SKM-1 (cell line): ENCODE results near the gene TAF11L4.
"Not testable (repeated sequence)": the region's sequence is repeated elsewhere in the genome, so short reads cannot be mapped to it uniquely, and the experiment has no call there.

Experiments used
- DNase-seq: peaks from one replicate; lab custom pipeline; 2025; ENCODE audit not compliant: unreplicated experiment; lab: John Stamatoyannopoulos, UW

The TAF11L4 gene

GRCh38 chr5:17521501-17521900, at the start of gene TAF11L4:
TSS of gene TAF11L4 (plus strand) at chr5:17521801.
- not testable (repeated sequence) for DNase-seq

- DNase-seq: not testable (repeated sequence)
Measured at GRCh38 chr5:17475064-17475463, 46.5 kb upstream of the TAF11L4 start.

DNA sequence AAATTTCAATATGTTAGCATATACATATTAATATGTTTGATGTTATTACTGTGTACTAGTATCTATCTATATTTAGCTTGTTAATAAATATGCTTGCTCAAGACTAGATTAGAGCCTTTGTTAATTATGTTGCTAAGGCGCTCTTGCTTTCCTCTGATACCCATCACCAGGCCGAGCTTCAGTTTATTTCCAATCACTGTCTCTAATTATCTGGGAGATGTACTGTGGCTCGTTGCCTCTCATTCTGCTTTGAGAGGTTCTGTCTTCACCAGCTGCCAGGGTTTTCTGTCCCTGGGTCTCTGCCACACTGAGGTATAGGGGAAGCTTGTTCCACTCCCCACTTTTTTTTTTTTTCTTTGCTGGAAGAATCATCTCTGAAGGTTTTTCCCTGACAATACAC, 44.6 kb upstream of the TAF11L4 start:
- no peak for DNase-seq

DNA sequence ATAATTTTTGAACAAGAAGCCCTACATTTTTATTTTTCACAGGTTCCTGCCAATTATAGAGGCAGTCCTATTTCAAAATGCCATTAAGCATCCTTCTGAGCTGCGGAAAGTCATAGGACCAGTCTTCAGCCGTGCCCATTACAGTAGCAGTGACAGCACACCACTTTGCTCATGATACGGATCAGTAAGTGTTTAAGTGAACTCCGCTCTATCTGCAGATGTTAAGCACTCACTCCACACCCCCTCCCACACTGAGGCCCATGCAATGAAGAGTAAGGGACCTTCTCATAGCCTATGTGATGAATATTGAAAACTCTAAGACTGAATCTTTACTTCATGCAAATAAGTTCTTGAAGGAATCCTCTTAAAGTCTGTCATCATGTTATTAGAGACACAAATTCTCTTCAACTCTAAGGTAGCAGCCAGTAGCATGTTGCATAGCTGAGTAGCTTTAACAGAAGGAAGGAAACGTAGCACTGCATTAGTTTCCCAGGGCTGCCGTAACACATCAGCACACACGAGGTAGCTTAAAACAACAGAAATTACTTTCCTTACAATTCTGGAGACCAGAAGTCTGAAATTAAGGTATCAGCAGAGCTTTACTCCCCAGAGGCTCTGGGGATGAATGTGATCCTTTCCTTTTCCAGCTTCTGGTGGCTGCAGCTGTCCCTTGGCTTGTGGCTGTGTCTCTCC, 43.9 kb upstream of the TAF11L4 start:
- no peak for DNase-seq

DNA sequence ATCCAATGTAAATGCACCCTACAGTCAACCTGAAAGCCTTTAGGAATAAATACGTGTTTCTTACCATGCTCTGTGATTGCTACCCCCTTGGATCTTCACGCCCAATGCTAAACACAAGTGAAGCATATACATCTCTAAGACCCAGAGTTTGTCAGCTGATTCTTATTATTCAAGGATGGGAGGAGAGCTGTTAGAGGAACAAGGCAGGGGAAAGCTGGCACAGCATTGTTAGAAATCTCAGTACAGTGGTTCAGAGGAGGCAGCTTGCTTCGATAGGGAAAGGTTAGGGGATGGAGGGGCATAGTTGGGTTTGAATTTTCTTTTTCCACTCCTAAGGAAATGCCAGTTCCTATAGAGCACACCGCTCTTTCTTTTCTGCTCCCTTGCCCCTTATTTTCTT, 40.2 kb upstream of the TAF11L4 start:
- DNase-seq: no peak

- DNase-seq: no peak
Measured at GRCh38 chr5:17482790-17483189, 38.8 kb upstream of the TAF11L4 start.

DNA sequence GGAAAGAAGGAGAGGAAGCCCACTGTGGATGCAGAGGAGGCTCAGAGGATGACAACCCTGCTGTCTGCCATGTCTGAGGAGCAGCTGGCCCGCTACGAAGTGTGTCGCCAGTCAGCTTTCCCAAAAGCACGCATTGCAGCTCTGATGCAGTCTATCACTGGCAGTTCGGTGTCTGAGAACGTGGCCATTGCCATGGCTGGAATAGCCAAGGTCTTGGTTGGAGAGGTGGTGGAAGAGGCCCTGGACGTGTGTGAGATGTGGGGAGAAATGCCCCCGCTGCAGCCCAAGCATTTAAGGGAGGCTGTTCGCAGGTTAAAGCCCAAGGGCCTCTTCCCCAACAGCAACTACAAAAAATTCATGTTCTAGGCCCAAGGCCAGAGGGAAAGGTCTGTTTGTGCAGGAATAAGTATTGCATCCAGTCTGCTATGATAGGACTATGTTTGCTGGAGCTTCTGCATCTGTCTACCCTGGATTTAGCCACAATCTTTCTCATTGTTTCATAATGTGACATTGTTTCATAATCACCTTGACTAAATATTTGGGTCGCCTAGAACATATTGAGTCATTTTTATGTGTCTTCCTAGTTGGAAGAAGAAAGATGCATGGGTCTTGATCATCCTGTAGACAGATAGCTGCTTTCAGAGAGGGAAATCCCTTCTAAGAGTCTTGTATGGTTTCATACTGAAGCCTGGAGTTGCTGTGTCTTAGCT, 35.0 kb upstream of the TAF11L4 start:
- DNase-seq: not testable (repeated sequence)

DNA sequence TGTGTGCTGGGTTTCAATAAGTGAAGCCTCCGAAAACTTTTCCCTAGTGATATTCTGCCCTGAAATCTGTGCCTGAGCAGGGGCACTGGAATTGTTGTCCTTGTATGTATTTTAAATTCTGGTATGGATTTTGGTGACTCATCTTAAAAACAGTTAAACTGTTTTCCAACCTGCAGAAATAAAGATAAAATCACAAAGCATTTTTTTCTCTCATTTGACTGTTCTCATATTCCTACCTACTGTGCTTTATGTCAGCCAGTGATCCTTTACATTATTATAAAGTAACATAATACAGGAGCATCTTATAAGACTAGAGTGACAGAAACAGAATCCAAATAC, 34.5 kb upstream of the TAF11L4 start:
- no peak for DNase-seq

DNA sequence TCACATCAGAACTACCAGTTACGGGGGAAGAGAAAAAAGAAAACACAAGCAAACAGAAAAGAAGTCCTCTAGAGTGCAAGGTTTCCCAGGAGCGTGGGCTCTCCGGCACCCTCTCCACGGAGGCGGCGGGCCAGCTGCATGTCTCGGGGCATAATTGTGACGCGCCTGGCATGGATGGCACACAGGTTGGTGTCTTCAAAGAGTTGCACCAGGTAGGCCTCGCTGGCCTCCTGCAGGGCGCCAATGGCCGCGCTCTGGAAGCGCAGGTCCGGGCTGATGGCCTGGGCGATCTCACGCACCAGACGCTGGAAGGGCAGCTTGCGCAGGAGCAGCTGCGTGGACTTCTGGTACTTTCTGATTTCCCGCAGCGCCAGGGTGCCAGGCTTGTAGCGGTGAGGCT, 30.3 kb upstream of the TAF11L4 start:
- not testable (repeated sequence) for DNase-seq

GRCh38 chr5:17492770-17493169, 28.8 kb upstream of the TAF11L4 start:
- no peak for DNase-seq

DNA sequence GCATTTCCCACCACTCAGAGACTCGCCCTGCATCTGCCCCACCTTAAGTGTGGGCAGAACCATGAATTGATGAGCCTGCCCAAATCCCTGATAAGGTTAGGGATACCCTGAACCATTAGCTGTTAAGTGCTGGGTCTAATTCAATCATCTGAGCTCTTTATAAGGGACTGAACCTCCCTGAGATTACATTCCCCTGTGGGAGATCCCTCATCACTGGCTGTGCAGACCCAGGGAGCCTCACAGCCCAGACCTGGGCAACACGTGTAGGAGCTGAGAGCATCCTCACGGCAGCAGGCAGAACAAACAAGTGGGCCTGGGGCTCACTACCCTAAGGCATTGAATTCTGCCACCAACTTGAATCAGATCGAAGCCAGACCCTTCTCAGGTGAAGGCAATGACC, 24.2 kb upstream of the TAF11L4 start:
- no peak for DNase-seq

DNA sequence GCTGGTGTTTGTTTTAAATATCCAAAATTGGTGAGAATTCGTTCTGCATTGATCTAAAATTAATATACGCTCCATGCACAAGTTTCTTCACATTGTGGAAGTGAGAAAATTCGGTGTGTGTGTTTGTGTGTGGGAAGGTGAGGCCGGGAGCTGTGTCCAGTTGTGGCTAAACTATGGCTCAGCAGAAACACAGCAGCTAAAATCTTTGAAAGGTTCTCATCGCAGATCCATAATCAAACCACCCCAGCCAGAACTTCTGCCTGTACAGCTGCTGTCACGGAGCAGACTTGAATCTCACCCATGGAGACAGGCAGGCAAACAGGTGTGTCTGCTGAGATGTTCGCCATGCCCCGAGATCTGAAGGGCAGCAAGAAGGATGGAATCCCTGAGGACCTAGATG, 23.7 kb upstream of the TAF11L4 start, which contains the start of gene TAF11L2:
Gene TAF11L2, plus strand, starts transcription at position 301 of the 400 bp plus-strand sequence.
- not testable (repeated sequence) for DNase-seq

- no peak for DNase-seq
Measured at GRCh38 chr5:17511775-17512325, 9.8 kb upstream of the TAF11L4 start.

DNA sequence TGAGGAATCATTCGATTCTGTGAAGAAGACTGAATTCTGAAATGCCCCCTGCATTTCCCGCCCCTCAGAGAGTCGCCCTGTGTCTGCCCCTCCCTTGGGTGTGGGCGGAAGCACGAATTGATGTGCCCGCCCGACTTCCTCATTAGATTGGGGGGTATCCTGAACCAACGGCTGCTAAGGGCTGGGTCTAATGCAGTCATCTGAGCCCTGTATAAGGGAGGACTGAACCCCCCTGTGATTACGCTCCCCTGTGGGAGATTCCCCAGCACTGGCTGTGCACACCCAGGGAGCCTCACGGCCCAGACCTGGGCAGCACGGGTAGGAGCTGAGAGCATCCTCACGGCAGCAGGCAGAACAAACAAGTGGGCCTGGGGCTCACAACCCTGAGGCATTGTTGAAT, 4.1 kb upstream of the TAF11L4 start:
- DNase-seq: not testable (repeated sequence)

- not testable (repeated sequence) for DNase-seq
Measured at GRCh38 chr5:17518067-17518466, 3.5 kb upstream of the TAF11L4 start, which contains the start of gene TAF11L3. TSS of gene TAF11L3 (plus strand) at chr5:17518367.

- DNase-seq: not testable (repeated sequence)
Measured at GRCh38 chr5:17519508-17519907, 2.1 kb upstream of the TAF11L4 start.

GRCh38 chr5:17524935-17525334, 3.3 kb downstream of the TAF11L4 start, which contains the start of gene TAF11L5:
TSS of gene TAF11L5 (plus strand) at chr5:17525235.
- not testable (repeated sequence) for DNase-seq

- not testable (repeated sequence) for DNase-seq
Measured at GRCh38 chr5:17526504-17526903, 4.9 kb downstream of the TAF11L4 start.

- DNase-seq: not testable (repeated sequence)
Measured at GRCh38 chr5:17528369-17528768, 6.8 kb downstream of the TAF11L4 start, which contains the start of gene TAF11L6. TSS of gene TAF11L6 (plus strand) at chr5:17528669.
